HG03432 (cell line): ENCODE data around the gene GABRD.

ENCODE experiments used
- ATAC-seq: cut with Tn5 transposase; IDR thresholded peaks from one replicate; pipeline ENCODE4 v1.9.1; 2021; ENCODE audit warnings: mild to moderate bottlenecking, moderate library complexity; ENCODE audit not compliant: unreplicated experiment

Gene GABRD

GRCh38 chr1:2052054-2052679 is 33.0 kb downstream of the GABRD start:
- ATAC-seq = no peak

DNA sequence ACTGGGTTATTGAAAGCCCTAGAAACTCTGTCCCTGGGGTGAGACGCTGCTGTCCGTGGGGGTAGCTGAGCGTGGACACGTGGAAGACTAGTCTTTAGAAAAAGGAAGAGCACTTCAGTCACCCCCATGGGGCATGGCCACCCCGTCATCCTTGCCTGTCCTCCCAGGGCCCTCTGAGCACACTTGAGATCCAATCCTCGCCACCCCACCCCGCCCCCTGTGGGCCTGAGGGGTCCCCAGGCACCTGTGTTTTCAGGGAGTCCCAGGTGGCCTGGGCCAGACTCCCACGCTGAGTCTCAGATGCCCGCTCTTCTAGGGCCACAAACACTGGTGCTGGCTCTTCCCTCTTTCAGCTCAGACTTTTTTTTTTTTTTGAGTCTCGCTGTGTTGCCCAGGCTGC is 33.6 kb downstream of the GABRD start:
- no peak for ATAC-seq

DNA sequence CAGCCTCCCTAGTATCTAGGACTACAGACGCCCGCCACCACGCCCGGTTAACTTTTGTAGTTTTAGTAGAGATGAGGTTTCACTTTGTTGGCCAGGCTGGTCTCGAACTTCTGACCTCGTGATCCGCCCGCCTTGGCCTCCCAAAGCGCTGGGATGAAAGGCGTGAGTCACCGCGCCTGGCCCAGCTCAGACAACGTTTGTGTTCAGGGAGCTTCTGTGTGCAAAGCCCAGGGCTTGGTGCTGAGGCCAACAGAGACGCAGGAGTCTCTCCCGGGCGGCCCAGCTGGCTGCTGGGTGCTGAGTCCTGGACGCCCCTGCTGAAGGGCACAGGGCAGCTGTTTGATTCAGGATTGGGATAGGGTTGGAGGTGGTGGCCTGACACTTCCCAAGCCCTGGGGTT is 34.1 kb downstream of the GABRD start:
- no peak for ATAC-seq

DNA sequence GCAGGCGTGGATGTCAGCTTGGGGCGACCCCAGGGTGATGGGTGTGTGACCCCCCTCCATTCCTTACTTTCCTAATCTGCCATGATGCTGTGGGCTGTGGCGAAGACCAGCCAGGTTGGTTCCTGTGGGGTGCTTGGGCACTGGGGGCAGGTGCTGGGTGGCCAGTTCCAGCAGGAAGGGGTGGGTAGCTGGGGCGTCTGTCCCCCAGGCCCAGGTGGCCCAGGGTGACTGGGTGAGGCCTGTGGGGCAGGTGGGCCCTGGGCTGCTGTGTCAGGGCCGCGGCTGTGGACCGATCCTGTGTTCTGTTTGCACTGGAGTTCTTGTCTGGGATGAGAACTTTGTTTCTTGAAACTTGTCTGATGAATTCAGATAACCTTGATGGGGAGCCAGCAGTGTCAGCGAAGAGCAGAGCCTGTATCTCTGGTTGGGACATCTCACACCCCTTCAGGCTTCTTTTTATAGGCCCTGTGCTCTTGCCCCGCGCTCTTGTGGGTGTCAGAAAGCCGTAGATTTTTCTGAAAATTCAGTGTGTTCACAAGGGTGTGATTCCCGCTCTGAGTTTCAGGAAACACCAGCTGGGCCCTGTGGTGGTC is 34.7 kb downstream of the GABRD start:
- ATAC-seq = no peak

- ATAC-seq = no peak
Observed at GRCh38 chr1:2054560-2054959, 35.4 kb downstream of the GABRD start.

DNA sequence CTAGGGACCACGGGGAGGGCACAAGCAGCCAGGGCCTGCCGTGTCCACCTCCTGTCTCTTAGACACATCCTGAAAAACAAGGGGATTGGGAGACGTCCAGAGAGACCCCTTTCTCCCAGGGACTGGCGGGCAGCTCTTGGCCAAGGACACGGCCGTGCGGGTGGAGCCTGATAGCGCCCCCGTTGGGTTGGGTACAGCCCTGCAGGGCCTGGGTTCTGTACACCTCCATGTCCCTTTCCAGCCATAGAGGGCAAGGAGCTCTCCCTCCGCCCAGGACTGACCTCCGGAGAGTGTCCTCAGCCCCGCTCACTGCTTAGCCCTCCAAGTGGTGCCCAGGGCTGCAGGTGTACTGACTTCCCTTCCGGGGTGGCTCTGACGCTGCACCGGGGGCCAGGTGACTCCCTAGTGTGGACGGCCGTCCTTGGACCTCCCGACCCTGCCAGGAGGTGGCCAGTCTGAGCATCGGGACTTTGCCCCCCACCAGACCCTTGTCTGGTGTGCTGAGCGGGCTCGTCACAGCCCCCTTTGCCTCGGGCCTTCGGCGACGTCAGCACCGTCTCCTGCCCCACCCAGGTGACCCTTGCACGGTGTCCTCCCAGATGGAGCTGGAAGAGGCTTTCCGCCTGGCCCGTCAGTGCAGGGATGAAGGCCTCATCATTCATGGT is 36.9 kb downstream of the GABRD start:
- no peak for ATAC-seq

GRCh38 chr1:2056955-2057590 is 37.9 kb downstream of the GABRD start:
- no peak for ATAC-seq

GRCh38 chr1:2059290-2059953 is 40.3 kb downstream of the GABRD start:
- no peak for ATAC-seq

- ATAC-seq = no peak
Observed at GRCh38 chr1:2060072-2060471, 40.9 kb downstream of the GABRD start.

GRCh38 chr1:2060535-2060934 is 41.4 kb downstream of the GABRD start:
- ATAC-seq = no peak

DNA sequence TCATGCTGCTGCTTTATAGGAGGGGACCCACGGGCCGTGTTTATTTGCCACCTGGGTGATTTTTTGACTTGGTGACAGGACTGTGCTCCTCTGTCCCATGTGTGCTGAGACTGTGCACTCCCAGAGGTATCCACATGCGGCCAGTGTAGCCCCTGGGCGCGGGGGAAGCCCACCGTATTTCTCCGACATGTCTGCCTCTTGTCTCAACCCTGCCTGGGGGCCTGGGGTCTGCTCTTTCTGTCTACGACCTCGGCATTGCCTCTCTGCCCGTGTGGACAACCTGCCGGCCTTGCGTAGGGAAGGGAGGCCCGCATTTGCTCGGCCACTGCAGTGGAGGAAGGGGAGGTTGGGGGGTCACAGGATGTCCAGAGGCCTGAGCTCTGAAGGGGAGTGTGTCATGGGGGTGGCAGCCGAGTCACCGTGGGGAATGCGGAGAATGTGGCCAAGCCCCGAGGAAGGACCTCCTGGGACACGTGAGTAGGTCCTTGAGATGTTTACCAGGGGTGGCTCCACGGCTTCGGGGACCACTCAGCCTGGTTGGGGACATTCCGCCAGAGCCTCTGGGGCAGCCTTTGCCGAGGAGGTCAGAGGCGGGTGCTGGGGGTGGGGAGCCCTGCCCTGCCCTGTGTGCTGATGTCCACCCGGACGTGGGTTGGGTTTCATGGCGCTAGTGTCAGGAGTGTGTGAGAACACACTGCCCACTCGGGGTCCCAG is 42.1 kb downstream of the GABRD start:
- ATAC-seq = no peak

DNA sequence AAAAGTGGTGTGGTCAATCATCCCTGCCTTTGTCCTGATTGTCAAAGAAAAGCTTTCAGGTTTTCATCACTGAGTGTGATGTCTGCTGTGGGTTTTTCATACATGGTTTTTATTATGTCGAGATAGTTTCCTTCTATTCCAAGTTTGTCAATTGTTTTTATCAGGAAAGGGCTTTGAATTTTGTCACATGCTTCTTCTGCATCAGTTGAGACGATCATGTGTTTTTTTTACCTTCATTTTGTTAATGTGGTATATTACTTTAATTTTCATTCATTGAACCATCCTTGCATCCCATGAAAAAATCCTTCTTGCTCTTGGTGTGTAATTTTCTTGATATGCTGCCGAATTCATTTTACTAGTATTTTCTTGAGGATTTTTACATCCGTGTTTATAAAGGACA is 46.6 kb downstream of the GABRD start:
- no peak for ATAC-seq

DNA sequence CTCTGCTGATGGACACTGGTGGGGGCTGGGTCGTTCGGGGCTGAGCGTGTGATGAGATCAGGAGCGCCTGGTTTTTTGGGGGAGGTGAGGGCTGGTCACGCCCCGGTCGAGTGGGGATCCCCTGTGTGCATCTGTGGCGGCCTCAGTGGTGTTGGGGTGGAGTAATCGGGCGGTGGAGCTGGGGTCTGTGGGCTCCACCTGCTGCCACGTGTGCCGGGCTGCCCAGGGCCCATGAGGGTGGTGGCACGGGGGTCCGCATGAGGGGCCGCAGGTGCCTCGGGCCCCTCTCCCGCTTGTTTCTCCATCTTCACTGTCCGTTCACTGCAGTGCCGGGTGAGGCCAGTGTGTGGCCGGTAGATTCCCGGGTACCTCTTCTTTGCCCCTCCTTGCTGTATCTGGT is 48.2 kb downstream of the GABRD start:
- ATAC-seq = no peak

DNA sequence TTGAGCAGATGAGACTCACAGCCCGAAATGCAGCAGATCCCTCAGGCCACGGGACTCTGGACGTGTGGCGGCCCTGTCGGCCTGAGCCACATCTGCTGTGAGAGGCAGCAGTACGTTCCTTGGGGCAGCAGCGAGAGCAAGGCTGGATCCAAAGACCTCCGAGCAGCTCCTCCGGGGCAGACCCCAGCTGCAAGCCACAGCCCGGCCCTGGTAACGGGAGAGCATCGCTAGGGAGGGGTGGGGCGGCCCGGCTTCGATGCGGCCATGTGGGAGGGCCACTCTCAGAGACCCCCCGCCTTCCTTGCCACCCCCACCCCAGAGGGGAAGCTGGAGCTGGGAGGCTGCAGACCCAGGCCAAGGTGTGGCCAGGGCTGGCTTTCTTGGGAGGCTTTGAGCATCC is 48.8 kb downstream of the GABRD start:
- ATAC-seq = no peak

DNA sequence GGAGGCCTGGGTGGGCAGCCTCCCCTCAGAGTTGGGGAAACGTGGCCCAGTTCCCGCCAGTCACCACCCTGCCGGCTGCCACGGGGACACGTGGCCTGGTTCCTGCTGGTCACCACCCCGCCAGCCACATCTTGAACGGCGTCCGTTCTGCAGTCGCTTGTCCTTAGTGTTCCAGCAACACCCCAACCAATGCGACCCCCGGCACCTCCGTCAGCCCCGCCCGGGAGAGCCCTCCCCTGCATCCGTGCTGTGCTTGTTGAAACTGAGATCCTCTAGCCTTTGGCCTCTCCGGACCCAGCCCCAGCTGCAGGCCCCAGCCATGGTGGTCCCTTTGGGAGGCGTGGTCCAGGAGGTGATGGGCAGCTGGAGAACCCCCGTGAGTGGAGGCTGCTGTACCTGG is 49.8 kb downstream of the GABRD start:
- ATAC-seq = no peak

DNA sequence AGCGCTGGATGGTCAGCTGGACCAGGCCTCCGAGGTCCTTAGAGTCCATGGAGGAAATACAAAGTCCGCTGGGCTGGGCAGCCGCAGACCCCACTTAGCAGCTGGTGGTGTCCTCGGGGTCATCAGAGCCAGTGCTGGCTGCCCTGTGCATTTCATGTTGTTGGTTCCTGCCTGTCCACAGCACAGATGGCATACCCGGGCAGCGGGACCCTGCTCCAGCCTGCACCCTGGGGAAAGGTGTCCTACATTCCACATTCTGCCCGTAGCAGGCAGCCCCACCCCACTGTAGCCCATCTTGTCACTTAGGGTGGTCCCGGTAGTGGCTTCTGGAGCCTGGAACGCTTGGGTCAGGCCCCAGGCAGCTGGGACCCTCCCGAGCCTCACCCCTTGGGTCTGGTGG is 50.9 kb downstream of the GABRD start:
- no peak for ATAC-seq

DNA sequence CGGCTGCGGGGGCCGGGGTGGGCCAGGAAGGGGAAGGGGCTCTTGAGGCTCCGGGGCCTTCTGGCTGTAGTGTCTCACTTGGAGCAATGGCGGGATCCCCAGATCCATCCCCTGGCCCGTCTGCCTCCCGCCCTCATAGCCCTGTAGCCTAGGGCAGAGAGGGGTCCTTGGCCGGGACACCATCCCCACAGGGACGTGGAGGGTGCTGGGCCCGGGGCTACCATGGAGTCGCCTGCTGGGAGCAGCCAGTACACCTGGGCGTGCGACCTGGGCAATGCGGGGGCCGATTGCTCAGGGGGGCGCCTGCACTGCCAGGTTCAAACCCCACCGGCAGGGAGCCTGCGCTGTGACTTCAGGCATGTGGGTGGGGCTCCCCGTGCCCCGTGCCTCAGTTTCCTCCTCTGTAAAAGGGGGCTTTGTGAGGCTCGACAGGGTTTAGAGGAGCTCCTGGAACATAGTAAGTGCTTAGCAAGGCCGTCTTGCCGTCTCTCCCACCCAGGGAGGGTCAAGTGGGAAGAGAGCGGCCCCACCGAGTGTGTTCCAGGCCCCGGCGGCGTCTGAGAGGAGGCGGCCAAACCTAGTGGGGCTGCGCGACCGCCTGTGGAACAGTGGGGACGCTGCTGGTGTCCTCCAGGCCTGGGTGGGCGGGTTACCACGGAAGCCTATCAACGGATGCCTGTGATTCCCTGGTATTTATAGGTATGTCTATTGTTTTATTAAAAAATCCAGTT is 51.8 kb downstream of the GABRD start:
- ATAC-seq = no peak

DNA sequence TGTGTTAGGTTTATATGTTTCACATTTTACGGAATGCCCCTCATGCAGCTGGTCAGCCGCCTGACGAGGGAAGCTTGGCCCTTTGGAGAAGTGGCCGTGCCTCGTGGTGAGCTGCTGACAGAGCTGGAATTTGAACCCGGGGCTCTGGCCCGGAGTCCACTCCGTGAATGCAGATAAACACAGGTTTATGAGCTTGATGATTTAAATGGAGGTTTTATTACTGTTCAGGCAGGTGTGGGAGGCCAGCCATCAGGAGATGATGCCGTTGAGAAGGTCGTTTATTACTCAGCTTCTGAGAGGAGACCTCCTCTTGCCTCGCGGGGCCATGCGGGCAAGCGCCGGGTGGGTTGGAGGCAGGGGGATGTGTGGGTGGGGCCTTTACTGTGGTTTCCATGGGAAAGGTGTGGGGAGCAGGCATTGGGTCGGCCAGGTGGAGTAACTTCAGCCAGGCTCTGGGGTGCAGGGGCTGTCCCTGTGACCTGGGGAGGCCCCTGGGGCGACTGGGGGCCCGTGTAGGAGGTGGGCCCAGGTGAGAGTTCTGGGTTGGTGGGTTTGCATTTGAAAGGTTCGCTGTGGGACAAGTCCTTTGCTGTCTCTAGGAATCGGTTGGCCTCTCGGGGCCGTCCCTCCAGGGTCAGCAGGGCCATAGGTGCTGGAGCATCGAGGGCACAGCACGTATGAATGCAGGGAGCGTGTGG is 53.1 kb downstream of the GABRD start:
- ATAC-seq = no peak

GRCh38 chr1:2072891-2073290 is 53.7 kb downstream of the GABRD start:
- ATAC-seq = no peak
